Adrenal gland (tissue), 12 donors: ENCODE measurements around the gene GPC4. TPM values are rescaled to one million over a fixed set of nuclear protein-coding genes. Genes with fewer than 3 reads are reported as not detected.

Experiments used
- DNase-seq, 7 donors: peaks; one replicate each; pipeline ENCODE4 v3.0.0-alpha.2; 2019 to 2020
- H3K27ac ChIP-seq, 5 donors: fragments of 200-600 bp; sonication (generic) in 4 of 5; 1 replicate in 3 of 5; 2 replicates in 2 of 5; pipeline versions ENCODE4 v1.5.1 to v1.8.0; 2016 to 2020; ENCODE audit warnings: mild to moderate bottlenecking in 1 of 5
- H3K27me3 ChIP-seq: fragments of 200-600 bp; 2 replicates; pipeline ENCODE4 v1.8.0; 2021
- H3K36me3 ChIP-seq, 2 donors: fragments of 200-600 bp; replicated peaks in 1 of 2; 1 replicate in 1 of 2; 2 replicates in 1 of 2; pipeline versions ENCODE4 v1.5.1 to v1.8.0; 2018 to 2022
- H3K4me1 ChIP-seq, 2 donors: fragments of 200-600 bp; replicated peaks in 1 of 2; 1 replicate in 1 of 2; 2 replicates in 1 of 2; pipeline versions ENCODE4 v1.5.1 to v1.8.0; 2018 to 2021
- H3K4me3 ChIP-seq, 4 donors: fragments of 200-600 bp; sonication (generic) in 3 of 4; one replicate each; pipeline ENCODE4 v1.5.1; 2016 to 2018
- H3K9me3 ChIP-seq, 3 donors: fragments of 200-600 bp; sonication (generic) in 1 of 3; replicated peaks in 1 of 3; 1 replicate in 2 of 3; 2 replicates in 1 of 3; pipeline versions ENCODE4 v1.5.1 to v1.8.0; 2016 to 2021
- POLR2A ChIP-seq, 2 donors: fragments of 450-650 bp; IDR thresholded peaks; one replicate each; pipeline ENCODE4 v1.6.1; 2017; ENCODE audit warnings: antibody characterized with exemption in 2 of 2, mild to moderate bottlenecking in 2 of 2, moderate library complexity in 1 of 2
- WGBS, 4 donors: extraction: QIAGEN DNeasy Blood & Tissue Kit in 2 of 4; methylation state at CpG; one replicate each; pipeline versions ENCODE4 v1.1.5 to v1.1.7; 2013 to 2017; 5-methylcytosine and 5-hydroxymethylcytosine counted together
- intact Hi-C, 2 donors: fragments of 100-400 bp; cut with DNase I; formaldehyde crosslinking; loops; one replicate each; pipeline versions ENCODE4 v1.14.1 to v1.15.0; 2022 to 2023
- polyA plus RNA-seq, 3 donors: library from polyadenylated mRNA; stranded (reverse); fragments of 200-250 nt in 2 of 3; fragments of 350-450 nt in 1 of 3; fragmentation: Illumina TruSeq in 1 of 3; extraction: RNeasy Lipid Tissue Mini Kit (QIAGEN cat#74804) in 1 of 3; gene quantifications; one replicate each; pipeline ENCODE4 v1.2.3, GENCODE V29; 2013 to 2014
- total RNA-seq, 9 donors: library from RNA; depleted of rRNA in 4 of 9; stranded (reverse); fragments of >200 nt in 4 of 9; fragments of 120-200 nt in 1 of 9; fragmentation: NEBNext Ultra II Directional in 1 of 9; extraction: Animal tissue kit (Norgen Biotek cat#: 25700) in 1 of 9; gene quantifications; one replicate each; pipeline versions ENCODE4 v1.1.0 to v1.2.4, GENCODE V29; 2013 to 2023
- TF ChIP-seq, protein P1 (sequence below), 6 experiments: fragments of 450-650 bp in 4 of 6; fragments of 200-600 bp in 2 of 6; sonication (generic) in 1 of 6; IDR thresholded peaks; 1 replicate in 5 of 6; 2 replicates in 1 of 6; pipeline versions ENCODE4 v1.5.1 to v1.8.0; 2016 to 2021; ENCODE audit warnings: antibody characterized with exemption in 6 of 6, mild to moderate bottlenecking in 2 of 6, moderate library complexity in 1 of 6
- donor health status: healthy with polysubstance abuse.
- donor health status: Bipolar disorder and iron deficiency.
- donor health status: DM: yes; HTN: yes; CAD: no.
- donor health status: DM: no; HTN: no; CAD: no.
- donor health status: DM: no; HTN: no; CAD: no.
- donor health status: DM: yes; HTN: yes; CAD: no.

The GPC4 gene
- total and polyA plus RNA-seq, 12 donors, result 3.2 to 26.8 (median 15.7) TPM

GRCh38 chrX:133417364-133417763, 2.1 kb upstream of the GPC4 start:
- no peak for DNase-seq
- peaks cover 18% of the 10 kb centered on the region for H3K27me3 ChIP-seq
- 59 to 74% (median 64%) methylated on average over 3 to 6 of the region's 6 CpGs for WGBS, 4 donors
- H3K36me3 ChIP-seq, result no peaks in the 10 kb centered on the region
- no peak overlapping the region for H3K4me3 ChIP-seq
- H3K27ac ChIP-seq, result no peak overlapping the region
- H3K9me3 ChIP-seq, result no peaks in the 10 kb centered on the region
- TF ChIP-seq, protein P1, sequence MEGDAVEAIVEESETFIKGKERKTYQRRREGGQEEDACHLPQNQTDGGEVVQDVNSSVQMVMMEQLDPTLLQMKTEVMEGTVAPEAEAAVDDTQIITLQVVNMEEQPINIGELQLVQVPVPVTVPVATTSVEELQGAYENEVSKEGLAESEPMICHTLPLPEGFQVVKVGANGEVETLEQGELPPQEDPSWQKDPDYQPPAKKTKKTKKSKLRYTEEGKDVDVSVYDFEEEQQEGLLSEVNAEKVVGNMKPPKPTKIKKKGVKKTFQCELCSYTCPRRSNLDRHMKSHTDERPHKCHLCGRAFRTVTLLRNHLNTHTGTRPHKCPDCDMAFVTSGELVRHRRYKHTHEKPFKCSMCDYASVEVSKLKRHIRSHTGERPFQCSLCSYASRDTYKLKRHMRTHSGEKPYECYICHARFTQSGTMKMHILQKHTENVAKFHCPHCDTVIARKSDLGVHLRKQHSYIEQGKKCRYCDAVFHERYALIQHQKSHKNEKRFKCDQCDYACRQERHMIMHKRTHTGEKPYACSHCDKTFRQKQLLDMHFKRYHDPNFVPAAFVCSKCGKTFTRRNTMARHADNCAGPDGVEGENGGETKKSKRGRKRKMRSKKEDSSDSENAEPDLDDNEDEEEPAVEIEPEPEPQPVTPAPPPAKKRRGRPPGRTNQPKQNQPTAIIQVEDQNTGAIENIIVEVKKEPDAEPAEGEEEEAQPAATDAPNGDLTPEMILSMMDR (IDR thresholded peaks at IDR 0.05), result no peak
- no peak for TF ChIP-seq POLR2A (IDR thresholded peaks at IDR 0.05)
- intact Hi-C loops, result no loop called here
- no peaks in the 10 kb centered on the region for H3K4me1 ChIP-seq

DNA sequence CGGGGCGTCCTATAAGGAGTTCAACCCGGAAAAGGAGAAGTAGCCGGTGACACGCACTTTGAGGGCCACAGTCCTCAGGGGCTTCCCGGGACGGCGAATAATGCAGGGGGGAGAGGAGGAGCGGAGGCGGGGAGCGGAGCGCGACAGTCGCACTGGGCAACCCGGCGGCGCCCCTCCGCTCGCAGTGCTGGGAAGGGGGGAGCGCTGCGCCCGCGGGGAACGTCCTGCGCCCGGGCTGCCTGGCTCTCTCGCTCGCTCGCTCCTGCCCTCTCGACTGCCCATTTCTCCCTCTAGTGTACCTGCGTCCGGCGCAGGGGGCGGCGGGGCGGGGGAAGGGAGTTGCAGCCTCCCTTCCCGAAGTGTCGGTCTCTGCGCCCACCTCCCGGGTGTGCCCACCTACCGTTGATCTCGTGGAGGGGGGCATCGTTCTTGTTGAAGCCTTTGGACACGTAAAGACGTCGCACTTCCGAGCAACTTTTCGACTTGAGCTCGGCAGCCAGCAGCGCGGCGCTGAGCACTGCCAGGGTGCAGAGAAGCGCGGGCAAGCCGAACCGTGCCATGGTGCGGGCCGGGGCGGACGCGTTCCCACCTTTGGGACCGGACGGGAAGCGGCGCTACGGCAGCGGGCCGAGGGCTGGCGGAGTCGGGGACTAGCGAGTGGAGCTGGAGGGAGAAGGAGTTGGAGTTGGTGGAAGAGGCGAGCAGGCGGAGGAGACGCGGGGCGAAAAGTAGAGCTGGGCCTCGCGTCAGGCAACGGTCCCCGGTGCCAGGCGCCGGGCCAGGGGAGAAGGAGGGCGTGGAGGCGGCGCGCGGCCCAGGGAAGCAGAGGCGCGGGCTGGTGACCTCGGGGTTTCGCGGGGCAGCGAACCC, 648 bp downstream of the GPC4 start:
- H3K27ac ChIP-seq, result peak overlapping the region in 1 of 5 donors; percentile 62
- no peaks in the 10 kb centered on the region for H3K9me3 ChIP-seq
- intact Hi-C loops, result no loop called here
- H3K36me3 ChIP-seq, result no peaks in the 10 kb centered on the region
- 0 to 57% (median 11%) methylated on average over 11 to 93 of the region's 93 CpGs for WGBS, 4 donors
- peak overlapping the region in 2 of 4 donors; percentile 43 to 62 for H3K4me3 ChIP-seq
- H3K27me3 ChIP-seq, result peaks cover 14% of the 10 kb centered on the region
- H3K4me1 ChIP-seq, result no peaks in the 10 kb centered on the region
- peak in 4 of 7 donors; percentile 5 to 19 (median 14) for DNase-seq
- TF ChIP-seq, protein P1 (IDR thresholded peaks at IDR 0.05), result no peak
- TF ChIP-seq POLR2A (IDR thresholded peaks at IDR 0.05), result no peak

DNA sequence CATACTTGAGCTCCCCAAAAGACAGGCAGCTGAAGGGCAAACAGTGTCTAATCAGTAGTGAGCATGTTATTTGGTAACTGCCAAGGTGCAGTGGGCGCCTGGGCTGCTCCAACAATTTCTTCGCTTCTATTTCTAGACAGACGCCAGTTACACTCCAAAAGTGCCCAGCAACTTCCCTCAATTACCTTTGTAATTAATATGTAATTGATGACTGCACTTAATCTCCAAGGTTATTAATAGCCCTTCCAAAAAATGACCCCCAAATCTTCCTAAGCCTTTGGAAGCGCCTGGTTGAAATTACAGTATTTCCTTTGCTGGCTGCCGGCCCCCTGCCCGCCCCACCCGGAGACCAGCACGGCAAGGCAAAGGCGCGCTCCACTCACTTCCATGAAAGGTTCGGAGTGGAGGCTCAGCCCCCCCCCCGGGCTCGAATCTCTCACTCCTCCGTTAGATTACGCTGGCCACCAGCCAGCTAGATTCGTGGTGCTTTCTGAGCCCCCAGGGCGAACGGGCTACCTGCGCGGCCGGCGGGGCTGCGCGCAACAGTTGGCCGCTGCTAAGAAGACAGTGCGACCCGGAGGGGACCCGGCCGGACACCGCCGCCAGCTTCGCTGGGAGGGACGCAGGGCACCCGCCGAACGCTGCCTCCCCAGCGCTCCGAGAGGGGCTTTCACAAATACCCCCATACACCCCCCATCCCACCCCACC, 1.9 kb downstream of the GPC4 start:
- DNase-seq, result peak in 1 of 7 donors; percentile 16
- H3K4me3 ChIP-seq, result peak overlapping the region in 1 of 4 donors; percentile 62
- no peaks in the 10 kb centered on the region for H3K9me3 ChIP-seq
- no peak overlapping the region for H3K27ac ChIP-seq
- H3K27me3 ChIP-seq, result peaks cover 14% of the 10 kb centered on the region
- TF ChIP-seq, protein P1 (IDR thresholded peaks at IDR 0.05), result no peak
- no peak for TF ChIP-seq POLR2A (IDR thresholded peaks at IDR 0.05)
- intact Hi-C loops, result no loop called here
- H3K4me1 ChIP-seq, result no peaks in the 10 kb centered on the region
- WGBS, 4 donors, result 10 to 36% (median 29%) methylated on average over 4 to 38 of the region's 38 CpGs
- no peaks in the 10 kb centered on the region for H3K36me3 ChIP-seq

- no peak for DNase-seq
- intact Hi-C loops, result no loop called here
- TF ChIP-seq, protein P1 (IDR thresholded peaks at IDR 0.05), result no peak
- no peak for TF ChIP-seq POLR2A (IDR thresholded peaks at IDR 0.05)
- Histone ChIP-seq H3K4me3 (no peak overlapping the region), H3K4me1 (no peaks in the 10 kb centered on the region), H3K36me3 (no peaks in the 10 kb centered on the region), H3K27me3 (peaks cover 16% of the 10 kb centered on the region), H3K9me3 (no peaks in the 10 kb centered on the region), H3K27ac (no peak overlapping the region)
- WGBS, 4 donors, result 64 to 83% (median 80%) methylated on average over 5 of the region's 5 CpGs
Observed at GRCh38 chrX:133412665-133413064, 2.6 kb downstream of the GPC4 start.
